BJ (cell line): ENCODE results near the gene MAP3K10. TPM values are rescaled to one million over a fixed set of nuclear protein-coding genes. Genes with fewer than 3 reads are reported as not detected.
"Not testable (repeated sequence)": the region's sequence is repeated elsewhere in the genome, so short reads cannot be mapped to it uniquely, and the experiment has no call there.

ENCODE experiments used
- CTCF ChIA-PET: fragments of 350-600 bp; formaldehyde crosslinking; extraction: SDS; loops from one replicate; lab custom pipeline; 2021; ENCODE audit warnings: antibody characterized with exemption, inconsistent platforms; lab: Yijun Ruan, JAX
- POLR2A ChIA-PET: fragments of 300-600 bp; sonication (Branson Sonifier 250); formaldehyde crosslinking; extraction: SDS; loops from one replicate; lab custom pipeline; 2021; ENCODE audit warnings: antibody characterized with exemption; lab: Charles Lee
- DNase-seq: peaks from one replicate; pipeline ENCODE4 v3.0.0-alpha.2; 2011; ENCODE audit warnings: low read depth
- H3K27me3 ChIP-seq: 2 replicates; pipeline ENCODE4 v1.6.0; 2011; ENCODE audit warnings: low read length; ENCODE audit not compliant: control insufficient read depth, insufficient read depth
- H3K36me3 ChIP-seq: 2 replicates; pipeline ENCODE4 v1.5.1; 2011; ENCODE audit warnings: low read length; ENCODE audit not compliant: control insufficient read depth, insufficient read depth
- H3K4me3 ChIP-seq: 2 replicates; pipeline ENCODE4 v1.5.1; 2011; ENCODE audit warnings: low read depth, mild to moderate bottlenecking, control low read depth, low read length
- polyA plus RNA-seq: library from polyadenylated mRNA; depleted of rRNA; stranded (reverse); fragments of >200 nt; gene quantifications from 2 replicates; pipeline ENCODE4 v1.2.3, GENCODE V29; 2011
- TF ChIP-seq, protein P1 (sequence below): IDR thresholded peaks from 2 replicates; pipeline ENCODE4 v1.5.1; 2011; ENCODE audit warnings: low read depth, mild to moderate bottlenecking, control low read depth, inconsistent platforms, low read length, moderate library complexity; ENCODE audit not compliant: insufficient read depth

Gene MAP3K10
- polyA plus RNA-seq, 1 experiment: 3.6 TPM

DNA sequence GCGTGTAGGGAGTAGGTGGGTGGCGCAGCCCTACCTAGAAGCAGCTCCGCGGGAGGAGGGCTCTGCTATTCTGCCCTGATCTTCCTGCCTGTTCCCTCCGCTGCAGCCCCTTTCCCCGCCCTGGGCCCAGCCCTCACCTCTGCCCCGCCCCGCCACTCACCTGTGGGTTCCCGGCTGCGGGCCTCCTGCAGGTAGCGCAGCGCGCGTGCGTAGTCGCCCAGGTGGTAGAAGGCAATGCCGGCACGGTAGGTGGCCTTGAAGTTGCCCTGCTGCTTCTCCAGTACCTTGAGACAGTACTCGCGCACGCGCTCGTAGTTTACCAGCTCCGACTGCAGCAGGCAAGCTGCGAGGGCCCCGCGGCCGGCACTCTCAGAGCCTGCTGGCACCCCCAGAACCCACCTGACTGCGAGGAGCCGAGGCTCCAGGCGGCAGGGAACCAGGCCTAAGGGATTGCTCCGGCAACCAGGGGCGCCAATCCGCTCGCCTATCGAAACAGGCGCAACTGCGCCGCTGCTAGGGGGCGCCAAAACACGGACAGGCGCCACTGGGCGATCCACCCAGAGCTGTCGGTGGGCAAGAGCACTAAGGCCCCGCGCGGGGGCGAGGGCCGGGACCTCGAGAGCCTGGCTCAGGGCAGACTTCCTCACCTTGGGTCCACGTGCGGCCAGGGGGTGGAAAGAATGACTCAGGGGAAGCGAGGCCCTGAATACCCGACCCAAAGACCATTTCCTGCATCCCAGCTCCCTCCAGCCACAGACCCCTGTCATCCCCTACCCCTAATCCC lies 26.0 kb downstream of the MAP3K10 start:
- Histone ChIP-seq H3K4me3 (no peak overlapping the region), H3K27me3 (peaks cover 14% of the 10 kb centered on the region), H3K36me3 (no peaks in the 10 kb centered on the region; the same call in 1 of the 2 replicates)
- no peak for DNase-seq
- TF ChIP-seq, protein P1, sequence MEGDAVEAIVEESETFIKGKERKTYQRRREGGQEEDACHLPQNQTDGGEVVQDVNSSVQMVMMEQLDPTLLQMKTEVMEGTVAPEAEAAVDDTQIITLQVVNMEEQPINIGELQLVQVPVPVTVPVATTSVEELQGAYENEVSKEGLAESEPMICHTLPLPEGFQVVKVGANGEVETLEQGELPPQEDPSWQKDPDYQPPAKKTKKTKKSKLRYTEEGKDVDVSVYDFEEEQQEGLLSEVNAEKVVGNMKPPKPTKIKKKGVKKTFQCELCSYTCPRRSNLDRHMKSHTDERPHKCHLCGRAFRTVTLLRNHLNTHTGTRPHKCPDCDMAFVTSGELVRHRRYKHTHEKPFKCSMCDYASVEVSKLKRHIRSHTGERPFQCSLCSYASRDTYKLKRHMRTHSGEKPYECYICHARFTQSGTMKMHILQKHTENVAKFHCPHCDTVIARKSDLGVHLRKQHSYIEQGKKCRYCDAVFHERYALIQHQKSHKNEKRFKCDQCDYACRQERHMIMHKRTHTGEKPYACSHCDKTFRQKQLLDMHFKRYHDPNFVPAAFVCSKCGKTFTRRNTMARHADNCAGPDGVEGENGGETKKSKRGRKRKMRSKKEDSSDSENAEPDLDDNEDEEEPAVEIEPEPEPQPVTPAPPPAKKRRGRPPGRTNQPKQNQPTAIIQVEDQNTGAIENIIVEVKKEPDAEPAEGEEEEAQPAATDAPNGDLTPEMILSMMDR: peak; percentile 34
- ChIA-PET POLR2A (no interaction called here), CTCF (interaction anchor here (0.7 to 4.6 kb wide), 4 partner anchors 9 to 77 kb away, joined by 3 to 27 read pairs (median 4); no protein-coding TSS in a partner anchor)

DNA sequence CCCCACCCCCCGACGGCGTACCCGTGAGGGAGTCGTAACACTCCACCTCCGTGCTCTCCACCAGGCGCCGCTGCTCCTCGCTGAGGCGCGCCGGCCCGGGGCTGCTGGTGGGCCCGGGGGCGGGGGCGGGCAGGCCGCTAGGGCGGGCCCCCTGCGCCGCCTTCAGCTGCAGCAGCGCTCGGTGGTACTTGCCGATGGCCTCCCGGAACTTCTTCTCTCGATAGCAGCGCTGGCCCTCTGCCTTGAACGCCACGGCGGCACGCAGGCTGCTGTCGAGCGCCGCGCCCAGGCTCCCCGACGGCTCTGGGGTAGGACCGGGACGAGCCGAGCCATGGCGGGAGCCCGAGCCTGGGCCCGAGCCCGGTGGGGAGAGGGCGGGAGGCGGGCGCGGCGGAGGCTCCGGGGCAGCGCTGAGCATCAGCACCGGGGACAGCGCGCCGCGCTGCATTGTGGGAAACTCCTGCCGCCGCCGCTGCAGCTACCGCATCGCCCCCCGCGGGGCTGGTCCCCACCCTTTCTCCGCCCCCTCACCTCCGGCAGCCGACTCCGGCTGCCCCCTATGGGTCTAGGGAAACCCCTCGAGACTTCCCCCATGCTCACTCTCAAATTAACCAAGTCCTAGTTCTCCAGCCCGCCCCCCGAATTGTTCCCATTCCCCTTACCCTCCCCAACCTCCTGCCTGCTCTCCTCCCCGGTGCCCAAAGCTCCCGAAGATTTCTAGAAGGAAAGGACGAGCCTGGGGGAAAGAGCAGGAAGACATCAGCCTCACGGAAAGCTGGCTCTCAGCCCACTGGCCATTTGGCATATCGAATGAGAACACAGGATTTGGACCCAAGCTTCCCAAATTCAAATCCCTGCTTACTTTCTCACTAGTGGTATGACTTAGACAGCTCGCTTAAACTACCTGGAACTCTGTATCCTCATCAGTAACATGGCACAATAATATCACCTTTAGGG lies 27.0 kb downstream of the MAP3K10 start, which contains the start of gene TTC9B:
TTC9B (minus strand) TSS at position 451 of the 957 bp plus-strand sequence; CDS start at position 448, 3 bp downstream.
- POLR2A ChIA-PET: no interaction called here
- Histone ChIP-seq H3K27me3 (peaks cover 14% of the 10 kb centered on the region), H3K36me3 (no peaks in the 10 kb centered on the region; the same call in 1 of the 2 replicates), H3K4me3 (no peak within 1 kb of the TSS)
- TF ChIP-seq, protein P1: no peak; the same call in 1 of the 2 replicates
- DNase-seq: no peak
- CTCF ChIA-PET: interaction anchor here (0.7 to 4.6 kb wide), 5 partner anchors 10 to 78 kb away, joined by 3 to 27 read pairs (median 4); no protein-coding TSS in a partner anchor

DNA sequence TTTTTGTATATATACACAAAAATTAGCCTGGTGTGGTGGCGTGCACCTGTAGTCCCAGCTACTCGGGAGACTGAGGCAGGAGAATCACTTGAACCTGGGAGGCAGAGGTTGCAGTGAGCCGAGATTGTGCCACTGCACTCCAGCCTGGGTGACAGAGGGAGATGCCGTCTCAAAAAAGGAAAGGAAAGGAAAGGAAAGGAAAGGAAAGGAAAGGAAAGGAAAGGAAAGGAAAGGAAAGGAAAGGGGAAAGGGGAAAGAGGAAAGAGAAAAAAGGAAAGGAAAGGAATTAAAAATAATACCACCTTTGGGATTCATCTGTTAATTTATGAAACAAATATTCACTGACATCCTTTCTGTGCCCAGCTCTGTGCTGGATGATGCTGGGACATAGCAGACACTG lies 27.8 kb downstream of the MAP3K10 start:
- POLR2A ChIA-PET, DNase-seq, H3K4me3 ChIP-seq, H3K36me3 ChIP-seq: not testable (repeated sequence)
- CTCF ChIA-PET: interaction anchor here (0.7 to 4.6 kb wide), 6 partner anchors 23 to 82 kb away, joined by 3 to 27 read pairs (median 4); no protein-coding TSS in a partner anchor
- peaks cover 14% of the 10 kb centered on the region for H3K27me3 ChIP-seq

DNA sequence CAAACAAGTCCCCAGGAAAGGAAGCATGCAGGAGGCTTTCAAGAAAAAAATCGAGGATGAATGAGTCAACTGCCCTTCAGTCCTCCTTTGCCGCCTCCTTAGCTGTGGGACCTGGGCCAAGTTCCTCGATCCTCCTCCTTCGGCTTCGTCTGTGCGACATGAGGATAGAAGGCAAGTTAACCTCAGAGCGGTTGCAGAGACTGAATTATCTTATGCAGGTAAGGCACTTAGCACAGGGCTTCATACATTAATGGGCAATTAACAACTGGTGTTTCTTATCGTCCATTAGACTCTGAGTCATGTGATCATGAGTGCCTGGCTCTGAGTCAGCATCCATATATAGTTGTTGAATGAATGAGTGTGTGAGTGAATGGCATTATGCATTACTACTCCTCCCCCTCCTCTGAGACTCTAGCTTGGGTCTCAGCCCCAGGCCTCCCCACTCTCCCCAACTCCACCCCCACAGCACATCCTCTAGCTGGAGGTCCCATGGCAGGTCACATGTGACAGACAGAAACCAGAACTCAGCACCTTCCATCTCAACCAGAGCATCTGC lies 28.6 kb downstream of the MAP3K10 start:
- ChIA-PET POLR2A (no interaction called here), CTCF (interaction anchor here (0.7 to 4.6 kb wide), 3 partner anchors 75 to 83 kb away, joined by 3 to 27 read pairs (median 3); no protein-coding TSS in a partner anchor)
- Histone ChIP-seq H3K4me3 (no peak overlapping the region), H3K27me3 (peaks cover 14% of the 10 kb centered on the region), H3K36me3 (no peaks in the 10 kb centered on the region)
- DNase-seq: no peak
- TF ChIP-seq, protein P1: no peak

DNA sequence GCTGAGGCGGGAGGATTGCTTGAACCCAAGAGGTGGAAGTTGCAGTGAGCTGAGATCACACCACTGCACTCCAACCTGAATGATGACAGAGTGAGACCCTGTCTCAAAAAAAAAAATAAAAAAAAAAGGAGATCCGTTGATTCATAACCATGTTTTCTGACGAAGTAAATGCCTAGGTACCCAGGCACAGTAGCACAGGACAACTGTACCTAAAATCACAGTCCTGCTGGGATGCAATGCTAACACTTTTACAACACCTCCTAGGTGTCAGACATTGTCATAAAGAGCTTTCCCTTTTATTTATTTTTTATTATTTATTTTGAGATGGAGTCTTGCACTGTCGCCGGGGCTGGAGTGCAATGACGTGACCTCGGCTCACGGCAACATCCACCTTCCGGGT lies 29.4 kb downstream of the MAP3K10 start:
- Histone ChIP-seq H3K27me3 (peaks cover 14% of the 10 kb centered on the region), H3K36me3 (no peaks in the 10 kb centered on the region), H3K4me3 (no peak overlapping the region)
- CTCF ChIA-PET: interaction anchor here (0.6 to 4.6 kb wide), 5 partner anchors 9 to 80 kb away, joined by 3 to 27 read pairs (median 3); no protein-coding TSS in a partner anchor
- DNase-seq: no peak
- TF ChIP-seq, protein P1: no peak
- POLR2A ChIA-PET: no interaction called here
